GM18858 (cell line): ENCODE measurements around the gene SLC4A1.

Experiments used
- ATAC-seq: cut with Tn5 transposase; IDR thresholded peaks from one replicate; pipeline ENCODE4 v1.9.1; 2021; ENCODE audit not compliant: unreplicated experiment

SLC4A1 gene

DNA sequence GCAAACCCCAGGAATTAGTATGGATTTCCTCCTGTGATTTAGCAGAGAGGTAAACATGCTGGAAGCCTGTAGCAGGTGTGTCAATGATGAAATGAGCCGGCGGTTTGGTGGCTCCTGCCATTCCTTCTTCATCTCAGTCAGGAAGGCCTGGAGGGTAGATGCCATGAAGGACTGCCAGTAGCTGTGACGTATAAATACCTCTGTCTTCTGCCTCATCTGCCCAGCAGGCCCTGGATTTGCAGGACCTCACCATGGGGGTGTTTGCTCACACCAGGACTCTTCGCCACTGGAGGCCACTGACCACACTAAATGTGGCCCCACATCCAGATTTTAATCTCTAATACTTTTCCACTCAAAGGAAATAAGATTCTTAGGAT is 16.1 kb upstream of the SLC4A1 start:
- ATAC-seq: no peak

- ATAC-seq: no peak
Observed at GRCh38 chr17:44283344-44284023, 15.5 kb upstream of the SLC4A1 start.

GRCh38 chr17:44282264-44282663 is 14.3 kb upstream of the SLC4A1 start:
- ATAC-seq: no peak

- ATAC-seq: no peak
Observed at GRCh38 chr17:44281570-44281969, 13.6 kb upstream of the SLC4A1 start.

- ATAC-seq: no peak
Observed at GRCh38 chr17:44280392-44280937, 12.5 kb upstream of the SLC4A1 start.

DNA sequence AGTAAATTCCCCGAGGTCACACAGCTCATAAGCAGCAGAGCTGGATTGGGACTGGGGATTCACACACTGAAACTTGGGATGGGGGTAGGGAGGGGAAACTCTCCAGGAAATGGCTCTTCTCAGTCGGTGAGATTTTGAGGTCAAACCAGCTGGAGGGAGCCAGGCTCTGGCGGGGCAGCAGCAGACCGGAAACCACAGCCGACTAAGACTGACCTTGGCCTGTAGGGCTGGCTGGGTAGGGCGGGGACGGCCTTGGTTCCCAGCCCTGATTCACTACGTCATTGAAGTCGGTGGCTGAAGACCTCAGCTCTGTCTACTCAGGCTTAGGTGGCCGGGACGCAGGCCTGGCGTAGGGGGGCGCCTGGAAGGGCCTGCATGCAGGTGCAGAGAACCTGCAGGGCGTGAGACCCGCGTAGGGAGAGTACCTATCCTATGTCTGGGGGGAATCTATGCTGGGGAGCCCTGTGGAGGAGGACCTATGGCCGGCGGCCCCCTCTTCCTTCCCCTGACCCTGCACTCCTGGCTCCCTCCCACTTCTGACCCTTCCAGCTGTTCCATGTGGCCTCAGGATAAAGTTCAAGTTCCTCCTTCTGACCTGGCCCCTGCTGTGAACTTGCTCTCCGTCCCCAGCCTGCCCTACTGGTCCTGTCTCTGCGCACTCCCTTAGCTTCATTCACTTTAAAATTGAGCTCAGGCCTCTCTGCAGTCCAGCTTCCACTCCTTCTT is 11.9 kb upstream of the SLC4A1 start:
- no peak for ATAC-seq

DNA sequence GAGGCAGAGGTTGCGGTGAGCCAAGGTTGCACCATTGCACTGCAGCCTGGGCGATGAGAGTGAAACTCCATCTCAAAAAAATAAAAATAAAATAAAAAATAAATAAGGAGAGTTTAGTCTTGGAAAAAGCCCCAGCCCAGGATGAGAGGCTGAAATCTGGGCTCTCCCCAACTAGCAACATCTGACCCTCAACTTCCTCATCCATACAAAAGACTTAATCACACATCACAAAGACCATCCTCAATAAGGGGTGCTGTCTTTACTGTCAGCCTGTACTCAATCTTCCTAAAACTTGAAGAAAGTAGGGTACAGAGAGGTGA is 11.4 kb upstream of the SLC4A1 start:
- no peak for ATAC-seq

DNA sequence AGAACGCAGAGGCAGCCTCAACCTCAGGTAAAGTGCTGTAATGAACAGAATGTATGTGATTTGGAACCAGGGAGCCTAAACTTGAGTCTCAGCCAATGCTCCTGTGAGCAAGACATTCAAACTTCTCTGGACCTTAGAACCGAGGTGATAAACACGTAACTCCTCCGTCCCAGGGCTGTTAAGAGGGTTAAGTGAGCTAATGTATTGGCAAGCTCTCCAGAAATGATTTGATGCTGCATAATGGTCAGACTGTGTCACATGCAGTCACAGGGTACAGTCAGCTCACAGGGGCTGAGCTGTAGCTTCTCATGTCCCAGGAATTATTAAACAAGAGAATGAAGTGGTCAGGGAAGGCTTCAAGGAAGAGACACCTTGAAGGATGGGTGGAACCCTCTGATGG is 10.0 kb upstream of the SLC4A1 start:
- no peak for ATAC-seq

- no peak for ATAC-seq
Observed at GRCh38 chr17:44273607-44274006, 5.7 kb upstream of the SLC4A1 start.

DNA sequence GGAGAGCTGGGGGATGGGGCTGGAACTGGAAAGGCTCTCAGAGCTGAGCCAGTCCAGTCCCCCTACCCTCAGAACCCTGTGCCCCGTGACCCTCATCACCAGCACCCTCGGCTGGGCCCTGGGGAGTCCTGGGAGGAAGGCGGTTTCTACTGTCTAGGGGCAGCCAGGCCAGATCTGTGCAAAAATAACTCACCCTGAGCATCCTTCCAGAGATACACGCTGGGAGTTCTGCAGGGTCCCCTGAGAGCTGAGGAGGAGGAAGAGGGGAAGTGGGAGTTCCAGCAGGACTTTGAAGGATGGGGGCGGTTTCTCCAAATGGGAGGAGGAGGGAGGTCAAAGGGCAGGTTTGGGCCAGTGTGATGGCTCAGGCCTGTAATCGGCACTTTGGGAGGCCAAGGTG is 5.0 kb upstream of the SLC4A1 start:
- no peak for ATAC-seq

DNA sequence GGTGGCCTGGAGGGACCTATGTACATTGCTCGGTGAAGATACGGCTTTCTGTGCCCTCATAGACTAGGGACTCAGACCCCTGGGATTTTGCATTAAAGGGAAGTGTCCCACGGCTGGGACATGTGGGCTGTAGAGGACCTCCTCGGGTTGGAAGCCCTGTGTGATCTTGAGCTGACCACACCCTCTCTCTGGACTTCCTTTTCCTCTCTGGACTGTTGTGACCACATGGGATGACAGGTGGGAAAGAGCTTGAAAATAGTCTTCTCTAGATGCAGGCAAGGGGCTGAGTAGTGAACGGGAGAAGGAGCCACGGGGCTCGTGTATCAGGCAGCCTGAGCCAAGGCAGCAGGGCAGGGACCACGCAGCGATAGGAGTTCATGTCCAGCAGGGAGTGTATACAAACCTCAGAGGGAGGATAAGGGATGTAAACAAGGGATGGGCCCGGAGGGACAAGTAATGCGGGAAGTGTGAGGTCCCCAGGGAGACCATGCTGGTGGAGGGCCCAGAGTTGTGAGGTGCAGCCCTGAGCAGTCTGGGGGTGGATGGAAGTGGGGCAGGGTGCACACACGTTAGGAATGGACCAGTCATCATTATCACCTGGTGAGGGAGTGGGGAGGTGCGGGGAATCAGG is 4.5 kb upstream of the SLC4A1 start:
- no peak for ATAC-seq

DNA sequence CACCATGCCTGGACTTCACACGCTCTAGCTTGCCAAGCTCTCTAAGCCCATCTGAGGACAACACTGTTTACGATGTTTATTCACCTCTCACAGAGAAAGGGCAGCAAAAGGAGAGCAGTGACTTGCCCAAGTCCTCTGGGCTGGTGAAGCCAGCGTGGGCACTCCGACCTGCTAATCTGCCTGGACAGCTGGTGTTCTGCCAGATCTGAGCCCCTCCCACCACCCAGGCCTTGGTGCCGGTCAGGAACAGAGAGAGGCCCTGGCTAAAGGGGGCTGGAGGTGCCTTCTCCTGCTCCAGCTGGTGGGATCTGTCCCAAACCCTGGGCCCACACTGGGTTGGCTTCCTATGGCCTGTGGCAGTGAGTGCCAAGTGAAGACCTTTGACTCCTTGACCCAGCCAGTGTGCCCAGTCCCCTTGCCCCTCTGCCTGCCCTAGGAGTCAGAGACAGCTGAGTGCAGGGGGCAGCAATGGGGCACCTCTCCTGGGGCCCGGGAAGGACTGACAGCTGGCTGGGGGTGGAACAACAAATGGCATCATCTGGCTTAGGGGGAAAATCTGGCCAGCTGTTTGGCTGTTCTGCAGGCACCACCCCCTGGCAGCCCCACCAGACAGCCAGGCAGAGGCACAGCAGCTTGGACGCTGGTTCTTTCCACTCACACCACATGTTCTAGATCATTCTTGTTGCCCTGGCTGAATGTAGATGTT is 1.8 kb upstream of the SLC4A1 start:
- ATAC-seq: no peak

- no peak for ATAC-seq
Observed at GRCh38 chr17:44268709-44269534, 987 bp upstream of the SLC4A1 start.

GRCh38 chr17:44267165-44267455 is 825 bp downstream of the SLC4A1 start:
- ATAC-seq: no peak

- no peak for ATAC-seq
Observed at GRCh38 chr17:44266402-44267164, 1.4 kb downstream of the SLC4A1 start.

- ATAC-seq: no peak
Observed at GRCh38 chr17:44263345-44263902, 4.5 kb downstream of the SLC4A1 start.

DNA sequence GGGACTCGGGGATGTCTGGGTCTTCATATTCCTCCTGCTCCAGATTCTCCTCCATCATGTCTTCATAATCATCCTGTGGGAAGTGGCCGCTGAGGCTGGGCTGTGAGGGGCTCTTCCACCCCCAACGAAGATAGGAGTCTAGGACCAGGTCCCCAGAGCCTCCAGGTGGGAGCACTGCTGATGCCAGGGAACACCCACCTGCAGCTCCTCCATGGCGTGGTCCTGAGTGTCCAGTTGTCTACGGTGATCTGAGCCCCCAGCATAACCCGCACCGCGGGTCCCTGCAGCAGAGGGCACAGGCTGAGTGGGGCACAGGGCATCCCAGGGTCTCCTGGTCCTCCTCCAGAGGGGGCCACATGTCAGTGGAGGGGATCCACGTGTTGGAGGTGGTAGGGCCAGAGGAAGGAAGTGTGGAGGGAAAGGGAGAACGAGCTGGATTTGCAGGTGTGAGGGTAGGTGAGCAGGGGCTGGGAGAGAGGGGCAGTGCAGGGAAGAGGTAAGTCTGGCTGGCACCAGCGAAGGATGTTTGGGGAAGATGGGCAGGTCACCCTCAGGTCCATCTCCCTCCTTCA is 5.2 kb downstream of the SLC4A1 start:
- ATAC-seq: no peak

DNA sequence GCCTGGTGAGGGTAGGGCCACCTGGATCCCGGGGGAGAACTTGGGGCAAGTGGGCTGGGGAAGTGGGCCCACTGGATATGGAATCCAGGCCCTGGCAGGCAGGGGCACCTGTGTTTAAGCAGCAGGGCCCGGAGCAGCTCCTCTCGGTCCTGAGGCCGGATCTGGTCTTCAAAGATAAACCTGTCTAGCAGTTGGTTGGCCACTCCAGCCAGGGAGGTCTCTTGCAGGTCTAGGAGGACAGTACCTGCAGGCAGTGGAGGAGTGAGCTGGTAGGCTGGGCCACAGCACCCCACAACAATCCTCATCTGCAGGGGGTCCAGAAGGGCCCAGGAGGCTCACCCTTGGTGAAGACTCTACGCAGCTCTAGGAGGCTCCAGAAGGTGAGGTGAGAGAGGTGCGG is 7.6 kb downstream of the SLC4A1 start:
- no peak for ATAC-seq

DNA sequence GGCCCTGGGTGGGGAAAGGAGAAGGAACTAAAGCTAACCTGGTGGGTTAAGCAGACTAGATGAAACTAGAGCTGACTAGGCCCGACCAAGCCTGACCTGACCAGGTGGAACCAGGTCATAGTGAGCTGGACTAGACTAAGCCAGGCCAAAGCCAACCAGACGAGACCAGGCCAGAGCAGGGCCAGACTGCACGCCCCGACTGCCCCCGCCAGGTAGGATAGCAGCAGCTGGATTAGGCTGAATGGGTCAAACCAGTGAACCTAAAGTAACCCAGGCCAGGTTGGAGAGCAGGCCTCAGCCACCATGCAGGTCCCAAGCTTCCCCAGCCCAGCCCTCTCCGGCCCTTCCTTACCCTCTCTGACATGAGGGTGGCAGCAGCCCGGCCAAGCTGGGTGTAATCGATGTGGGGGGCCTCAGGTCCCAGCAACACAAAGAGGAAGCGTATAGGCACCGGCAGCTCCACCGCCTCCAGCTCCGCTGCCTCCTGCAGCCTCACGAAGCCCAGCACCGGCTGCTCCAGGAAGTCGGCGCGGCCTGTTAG is 9.1 kb downstream of the SLC4A1 start:
- no peak for ATAC-seq
